ENCODE data around the gene WDPCP.
"Not testable (repeated sequence)": the region's sequence is repeated elsewhere in the genome, so short reads cannot be mapped to it uniquely, and the experiment has no call there.

The WDPCP gene

DNA sequence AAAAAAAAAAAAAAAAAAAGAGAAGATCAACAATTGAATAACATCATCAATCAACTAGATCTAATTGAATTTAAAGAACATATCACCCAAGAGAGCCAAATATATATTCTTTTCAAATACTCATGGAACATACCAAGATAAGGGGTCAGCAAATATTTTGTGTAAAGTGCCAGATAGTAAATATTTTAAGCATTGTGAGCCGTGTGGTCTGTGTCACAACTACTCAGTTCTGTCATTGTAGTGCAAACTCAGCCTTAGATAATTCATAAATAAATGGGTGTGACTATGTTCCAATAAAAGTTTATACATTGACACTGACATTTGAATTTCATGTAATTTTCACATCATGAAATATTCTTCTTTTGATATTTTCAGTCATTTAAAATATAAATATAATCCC lies 491.8 kb downstream of the WDPCP start:
- Histone ChIP-seq H3K36me3 (ENCODE audit: control insufficient read depth, insufficient read depth, low read length) (no peaks in the 10 kb centered on the region), H3K9me3 (ENCODE audit: control insufficient read depth, low read length) (no peaks in the 10 kb centered on the region), H3K4me3 (ENCODE audit: low read length) (no peak overlapping the region), H3K27me3 (ENCODE audit: control insufficient read depth, insufficient read depth, low read length) (no peaks in the 10 kb centered on the region), H3K4me1 (ENCODE audit: control insufficient read depth, insufficient read depth, low read length) (no peaks in the 10 kb centered on the region), H3K9ac (ENCODE audit: low read length) (no peak overlapping the region)

DNA sequence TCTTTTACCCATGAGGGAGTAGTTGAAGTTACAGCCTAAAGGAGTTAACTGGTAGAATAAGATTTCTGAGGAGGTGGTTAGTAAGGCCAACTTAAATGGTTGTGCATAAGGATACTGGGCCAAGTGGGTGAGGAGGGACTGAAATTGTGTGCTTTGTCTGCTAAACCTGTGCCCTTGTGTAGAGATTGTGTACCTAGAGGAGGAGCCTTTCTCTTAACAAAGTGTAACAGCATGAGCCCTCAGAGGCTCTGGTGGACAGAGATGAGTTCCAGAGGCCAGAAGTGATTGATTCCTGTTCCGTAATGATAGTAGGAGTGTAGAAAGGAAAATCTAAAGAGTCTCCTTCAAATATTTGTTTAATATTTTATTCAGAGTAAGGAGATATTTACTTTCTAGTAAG lies 494.8 kb downstream of the WDPCP start:
- no peak overlapping the region for H3K4me3 ChIP-seq (ENCODE audit: low read length)
- H3K9ac ChIP-seq (ENCODE audit: low read length): no peak overlapping the region
- no peaks in the 10 kb centered on the region for H3K36me3 ChIP-seq (ENCODE audit: control insufficient read depth, insufficient read depth, low read length)
- H3K9me3 ChIP-seq (ENCODE audit: control insufficient read depth, low read length): no peaks in the 10 kb centered on the region
- H3K27me3 ChIP-seq (ENCODE audit: control insufficient read depth, insufficient read depth, low read length): no peaks in the 10 kb centered on the region
- H3K4me1 ChIP-seq (ENCODE audit: control insufficient read depth, insufficient read depth, low read length): no peaks in the 10 kb centered on the region

DNA sequence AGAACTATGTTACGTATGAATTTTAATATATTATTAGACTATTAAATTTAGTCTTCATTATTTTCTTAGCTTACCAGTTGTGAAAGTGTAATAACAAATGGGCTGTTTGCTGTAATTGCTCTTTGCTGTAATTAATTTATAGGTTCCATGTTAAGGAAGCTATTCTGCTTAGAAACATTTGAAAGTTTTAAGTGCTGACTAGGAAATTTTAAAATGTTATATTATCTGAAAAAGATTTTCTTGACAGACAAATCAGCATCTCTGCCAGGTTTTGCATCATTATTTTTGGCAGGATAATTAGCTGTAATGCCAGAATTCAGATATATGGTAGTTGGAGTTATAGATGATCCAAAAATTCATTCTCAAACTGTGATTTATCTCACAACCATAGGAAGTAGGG lies 495.4 kb downstream of the WDPCP start:
- Histone ChIP-seq H3K9ac (ENCODE audit: low read length) (no peak overlapping the region), H3K27me3 (ENCODE audit: control insufficient read depth, insufficient read depth, low read length) (no peaks in the 10 kb centered on the region), H3K4me3 (ENCODE audit: low read length) (no peak overlapping the region), H3K4me1 (ENCODE audit: control insufficient read depth, insufficient read depth, low read length) (no peaks in the 10 kb centered on the region), H3K36me3 (ENCODE audit: control insufficient read depth, insufficient read depth, low read length) (no peaks in the 10 kb centered on the region), H3K9me3 (ENCODE audit: control insufficient read depth, low read length) (no peaks in the 10 kb centered on the region)

DNA sequence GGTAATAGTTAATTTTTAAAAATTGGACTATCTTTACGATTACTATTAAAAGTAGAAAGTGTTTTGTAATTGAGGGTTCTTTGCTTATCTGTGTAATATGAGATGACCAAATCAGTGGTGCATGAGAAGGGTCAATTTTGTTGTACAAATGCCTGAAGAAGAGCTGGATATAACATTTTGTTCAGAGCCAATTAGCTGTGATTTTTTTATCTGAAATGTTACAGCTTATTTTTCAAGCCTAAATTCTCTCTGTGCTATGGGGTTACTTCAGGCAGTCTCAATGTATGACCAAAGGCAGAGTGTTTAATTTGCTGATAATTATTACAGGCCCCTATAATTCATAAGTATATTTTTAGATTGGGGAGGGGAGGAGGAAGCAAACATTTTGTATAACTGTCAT lies 495.9 kb downstream of the WDPCP start:
- Histone ChIP-seq H3K4me1 (ENCODE audit: control insufficient read depth, insufficient read depth, low read length) (no peaks in the 10 kb centered on the region), H3K4me3 (ENCODE audit: low read length) (no peak overlapping the region), H3K9me3 (ENCODE audit: control insufficient read depth, low read length) (no peaks in the 10 kb centered on the region), H3K27me3 (ENCODE audit: control insufficient read depth, insufficient read depth, low read length) (no peaks in the 10 kb centered on the region), H3K9ac (ENCODE audit: low read length) (no peak overlapping the region), H3K36me3 (ENCODE audit: control insufficient read depth, insufficient read depth, low read length) (no peaks in the 10 kb centered on the region)

DNA sequence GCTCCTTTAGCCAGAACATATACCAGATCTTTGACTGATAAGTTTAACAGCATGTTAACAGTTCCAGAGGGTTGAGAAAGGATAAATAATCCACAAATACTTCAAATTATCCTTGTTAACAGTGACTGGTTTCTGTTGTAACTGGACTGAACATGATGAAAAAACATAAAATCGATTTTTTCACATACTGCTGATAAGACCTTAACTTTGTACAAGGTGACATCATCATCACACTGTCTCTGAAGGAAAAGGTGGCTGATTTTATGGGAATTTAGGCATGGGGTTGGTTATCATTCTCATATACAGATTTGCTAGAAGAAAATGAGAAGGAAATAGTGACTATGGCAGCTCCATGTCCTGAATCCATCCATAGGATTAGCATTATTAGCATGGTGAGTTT lies 501.6 kb downstream of the WDPCP start:
- no peaks in the 10 kb centered on the region for H3K4me1 ChIP-seq (ENCODE audit: control insufficient read depth, insufficient read depth, low read length)
- no peaks in the 10 kb centered on the region for H3K9me3 ChIP-seq (ENCODE audit: control insufficient read depth, low read length)
- H3K4me3 ChIP-seq (ENCODE audit: low read length): no peak overlapping the region
- H3K27me3 ChIP-seq (ENCODE audit: control insufficient read depth, insufficient read depth, low read length): no peaks in the 10 kb centered on the region
- no peaks in the 10 kb centered on the region for H3K36me3 ChIP-seq (ENCODE audit: control insufficient read depth, insufficient read depth, low read length)
- H3K9ac ChIP-seq (ENCODE audit: low read length): no peak overlapping the region

DNA sequence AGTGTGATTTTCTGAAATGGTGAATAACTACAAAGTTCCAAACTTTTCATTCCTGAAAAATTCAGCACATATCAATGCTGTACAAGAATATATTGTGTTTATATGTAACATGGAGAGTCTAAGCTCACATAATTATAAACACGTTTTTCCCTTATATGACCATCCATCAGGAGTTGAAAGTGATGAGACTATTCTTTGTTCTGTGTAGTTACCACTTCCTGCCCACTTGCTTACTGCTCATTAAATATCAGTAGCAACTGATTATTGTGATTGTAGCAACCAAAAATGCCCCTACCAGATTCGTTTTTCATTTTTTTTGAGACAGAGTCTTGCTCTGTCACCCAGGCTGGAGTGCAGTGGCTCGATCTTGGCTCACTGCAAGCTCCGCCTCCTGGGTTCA lies 506.9 kb downstream of the WDPCP start:
- no peaks in the 10 kb centered on the region for H3K36me3 ChIP-seq (ENCODE audit: control insufficient read depth, insufficient read depth, low read length)
- H3K9me3 ChIP-seq (ENCODE audit: control insufficient read depth, low read length): no peaks in the 10 kb centered on the region
- no peaks in the 10 kb centered on the region for H3K27me3 ChIP-seq (ENCODE audit: control insufficient read depth, insufficient read depth, low read length)
- H3K4me3 ChIP-seq (ENCODE audit: low read length): no peak overlapping the region
- no peak overlapping the region for H3K9ac ChIP-seq (ENCODE audit: low read length)
- no peaks in the 10 kb centered on the region for H3K4me1 ChIP-seq (ENCODE audit: control insufficient read depth, insufficient read depth, low read length)

DNA sequence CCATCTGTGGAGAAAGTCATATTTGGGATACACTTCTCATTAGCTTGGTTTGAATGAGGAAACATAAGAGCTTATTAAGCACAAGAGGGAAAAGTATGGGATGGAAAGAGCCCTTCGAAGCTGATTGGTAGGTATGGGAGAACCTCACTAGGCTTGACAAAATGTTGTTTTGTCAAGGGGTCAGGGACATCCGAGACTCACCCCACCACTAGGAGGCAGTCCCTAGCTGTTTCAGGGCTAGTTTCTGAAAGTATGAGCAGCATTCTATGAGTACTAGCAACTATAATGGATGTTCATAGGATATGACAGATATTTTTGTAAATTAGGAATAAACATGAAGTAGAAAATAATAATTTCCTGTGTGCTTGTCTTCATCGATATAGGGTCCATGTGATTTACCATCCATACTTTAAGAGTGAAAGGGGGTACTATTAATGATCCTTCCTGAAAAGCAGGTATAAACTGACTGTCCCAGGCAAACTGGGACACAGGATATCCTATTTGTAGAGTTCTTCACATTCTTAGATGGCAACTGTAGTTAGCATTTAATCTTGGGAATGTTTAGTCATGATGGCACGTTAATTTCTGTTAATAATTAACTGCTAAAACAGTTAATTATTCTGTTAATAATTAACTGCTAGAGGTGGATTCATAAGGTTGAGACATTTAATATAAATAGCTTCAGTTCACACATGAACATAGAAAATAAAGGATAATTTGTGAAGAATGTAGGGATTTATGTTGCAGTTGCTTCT lies 509.2 kb downstream of the WDPCP start:
- Histone ChIP-seq H3K4me1 (ENCODE audit: control insufficient read depth, insufficient read depth, low read length) (no peaks in the 10 kb centered on the region), H3K4me3 (ENCODE audit: low read length) (no peak overlapping the region), H3K9ac (ENCODE audit: low read length) (no peak overlapping the region), H3K27me3 (ENCODE audit: control insufficient read depth, insufficient read depth, low read length) (no peaks in the 10 kb centered on the region), H3K36me3 (ENCODE audit: control insufficient read depth, insufficient read depth, low read length) (no peaks in the 10 kb centered on the region), H3K9me3 (ENCODE audit: control insufficient read depth, low read length) (no peaks in the 10 kb centered on the region)

DNA sequence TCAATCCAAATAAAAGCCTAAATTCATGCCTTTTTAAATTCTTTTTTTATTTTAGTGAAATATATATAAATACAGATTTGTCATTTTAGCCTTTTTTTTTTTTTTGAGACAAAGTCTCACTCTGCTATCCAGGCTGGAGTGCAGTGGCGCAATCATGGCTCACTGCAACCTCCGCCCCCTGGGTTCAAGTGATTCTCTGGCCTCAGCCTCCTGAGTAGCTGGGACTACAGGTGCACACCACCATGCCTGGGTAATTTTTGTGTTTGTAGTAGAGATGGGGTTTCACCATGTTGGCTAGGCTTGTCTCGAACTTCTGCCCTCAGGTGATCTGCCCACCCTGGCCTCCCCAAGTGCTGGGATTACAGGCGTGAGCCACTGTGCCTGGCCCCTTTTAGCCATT lies 513.9 kb downstream of the WDPCP start:
- not testable (repeated sequence) for H3K9ac ChIP-seq (ENCODE audit: low read length); H3K36me3 ChIP-seq (ENCODE audit: control insufficient read depth, insufficient read depth, low read length); H3K4me3 ChIP-seq (ENCODE audit: low read length); H3K27me3 ChIP-seq (ENCODE audit: control insufficient read depth, insufficient read depth, low read length); H3K4me1 ChIP-seq (ENCODE audit: control insufficient read depth, insufficient read depth, low read length); H3K9me3 ChIP-seq (ENCODE audit: control insufficient read depth, low read length)

DNA sequence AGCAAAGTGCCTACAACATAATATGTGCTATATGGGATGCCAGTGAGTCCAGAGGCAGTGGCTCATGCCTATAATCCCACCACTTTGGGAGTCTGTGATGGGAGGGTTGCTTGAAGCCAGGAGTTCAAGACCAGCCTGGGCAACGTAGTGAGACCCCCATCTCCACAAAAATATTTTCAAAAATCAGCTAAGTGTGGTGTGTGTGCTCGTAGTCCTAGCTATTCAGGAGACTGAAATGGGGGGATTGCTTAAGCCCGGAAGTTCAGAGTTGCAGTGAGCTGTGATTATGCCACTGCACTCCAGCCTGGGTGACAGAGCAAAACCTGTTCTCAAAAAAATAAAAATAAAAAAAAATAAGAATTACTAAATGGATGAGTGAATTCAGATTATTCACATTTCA lies 514.3 kb downstream of the WDPCP start:
- Histone ChIP-seq H3K36me3 (ENCODE audit: control insufficient read depth, insufficient read depth, low read length) (no peaks in the 10 kb centered on the region), H3K9me3 (ENCODE audit: control insufficient read depth, low read length) (no peaks in the 10 kb centered on the region), H3K4me3 (ENCODE audit: low read length) (no peak overlapping the region), H3K4me1 (ENCODE audit: control insufficient read depth, insufficient read depth, low read length) (no peaks in the 10 kb centered on the region), H3K9ac (ENCODE audit: low read length) (no peak overlapping the region), H3K27me3 (ENCODE audit: control insufficient read depth, insufficient read depth, low read length) (peaks cover 8% of the 10 kb centered on the region)

DNA sequence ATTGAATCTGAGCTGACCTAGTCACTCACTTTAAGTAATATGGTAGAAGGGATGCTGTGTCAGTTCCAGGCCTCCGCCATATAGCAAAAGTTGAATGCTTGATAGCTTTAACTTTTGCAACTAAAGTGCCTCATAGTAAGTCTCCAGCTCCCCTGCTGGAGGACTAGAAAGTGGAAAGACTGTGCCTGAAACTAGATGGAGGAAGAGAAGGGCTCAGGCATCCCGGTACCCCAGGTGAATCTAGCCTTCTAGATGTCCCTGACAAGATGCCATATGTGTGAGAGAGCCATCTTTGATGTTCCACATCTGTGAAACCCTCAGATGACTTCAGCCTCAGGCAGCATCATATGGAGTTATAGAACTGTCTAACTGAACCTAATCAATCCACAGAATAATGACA lies 516.6 kb downstream of the WDPCP start:
- Histone ChIP-seq H3K9me3 (ENCODE audit: control insufficient read depth, low read length) (no peaks in the 10 kb centered on the region), H3K9ac (ENCODE audit: low read length) (no peak overlapping the region), H3K4me3 (ENCODE audit: low read length) (no peak overlapping the region), H3K4me1 (ENCODE audit: control insufficient read depth, insufficient read depth, low read length) (no peaks in the 10 kb centered on the region), H3K27me3 (ENCODE audit: control insufficient read depth, insufficient read depth, low read length) (peaks cover 25% of the 10 kb centered on the region), H3K36me3 (ENCODE audit: control insufficient read depth, insufficient read depth, low read length) (no peaks in the 10 kb centered on the region)

All from mucosa of stomach (tissue), 1 donor.